NCI-H1092 (cell line): ENCODE results near the gene OR2T3.
"Not testable (repeated sequence)": the region's sequence is repeated elsewhere in the genome, so short reads cannot be mapped to it uniquely, and the experiment has no call there.

Source experiments
- DNase-seq: peaks from one replicate; lab custom pipeline; 2025; lab: John Stamatoyannopoulos, UW

The OR2T3 gene

DNA sequence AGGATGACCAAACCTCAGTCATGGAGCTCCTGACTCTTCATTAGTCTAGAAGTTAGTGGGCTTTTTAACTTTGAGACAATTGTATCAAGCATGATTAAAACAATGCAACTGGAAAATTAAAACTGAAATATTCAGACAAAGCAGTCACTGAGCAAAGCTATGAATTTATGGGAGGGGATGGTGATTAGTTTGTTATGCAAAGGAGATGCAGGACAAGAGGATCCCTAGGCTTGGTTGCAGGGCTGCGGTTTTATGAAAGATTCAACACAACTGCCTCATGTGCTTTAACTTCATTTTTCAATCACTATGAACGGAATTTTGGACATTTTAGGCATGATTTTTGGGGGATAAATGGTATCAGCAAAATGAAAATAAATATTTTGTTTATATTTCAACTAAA lies 1.0 kb upstream of the OR2T3 start:
- DNase-seq: not testable (repeated sequence)

DNA sequence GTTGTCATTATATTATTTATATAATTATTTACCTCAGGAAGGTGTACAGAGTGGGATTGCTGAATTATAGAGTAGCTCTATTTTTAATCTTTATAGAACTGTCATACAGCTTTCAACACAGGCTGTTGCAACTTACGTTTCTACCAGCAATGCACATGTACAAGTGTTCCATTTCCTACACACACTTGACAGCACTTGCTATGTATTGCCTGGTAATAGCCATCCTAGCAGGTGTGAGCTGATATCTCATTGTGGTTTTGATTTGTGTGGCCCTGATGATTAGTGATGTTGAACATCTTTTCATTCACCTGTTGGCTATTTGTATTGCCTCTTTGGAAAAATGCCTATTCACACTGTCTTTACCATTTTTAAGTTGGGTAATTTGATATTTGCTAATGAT lies 2.5 kb downstream of the OR2T3 start:
- DNase-seq: not testable (repeated sequence)

DNA sequence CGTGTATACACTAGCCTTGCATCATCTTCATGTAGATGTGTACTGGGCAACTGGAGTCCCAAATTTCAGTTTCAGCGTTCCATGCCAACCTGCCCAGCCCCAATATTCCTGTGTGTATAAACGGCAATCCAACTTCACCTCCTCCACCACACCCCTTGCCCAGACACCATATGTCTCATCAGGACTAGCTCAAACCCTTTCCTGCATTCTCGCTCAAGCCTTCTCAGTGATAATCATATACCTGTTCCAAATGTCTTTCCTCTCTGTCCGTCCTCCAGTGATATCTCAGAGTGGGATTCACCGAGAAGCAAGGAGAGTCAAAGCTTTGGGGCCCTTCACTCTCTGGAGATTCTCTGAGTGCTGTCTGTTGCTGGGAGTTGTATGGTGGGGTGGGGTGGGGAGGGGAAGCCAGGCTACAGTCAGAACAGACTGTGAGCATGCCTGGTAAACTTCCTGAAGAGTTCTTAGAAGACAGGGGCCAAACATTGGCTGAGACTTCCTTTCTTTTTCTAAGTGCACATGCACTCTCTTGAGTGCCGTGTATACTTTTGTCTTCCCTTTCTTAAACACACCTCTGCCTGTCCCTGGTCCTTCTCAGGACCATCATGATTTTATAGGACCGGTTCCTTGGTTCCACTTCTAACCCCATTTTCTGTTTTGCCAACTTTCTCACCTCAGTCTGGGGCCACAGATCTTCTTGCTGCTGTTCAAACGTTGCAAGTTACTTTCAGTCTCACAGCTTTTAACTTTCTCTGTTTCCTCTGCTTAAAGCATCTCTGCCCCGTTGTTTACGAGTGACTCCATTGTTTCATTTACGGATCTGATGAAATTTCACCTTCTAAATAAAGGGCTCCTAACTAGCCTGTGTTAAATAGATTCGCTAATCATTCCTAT lies 8.8 kb downstream of the OR2T3 start:
- DNase-seq: not testable (repeated sequence)

DNA sequence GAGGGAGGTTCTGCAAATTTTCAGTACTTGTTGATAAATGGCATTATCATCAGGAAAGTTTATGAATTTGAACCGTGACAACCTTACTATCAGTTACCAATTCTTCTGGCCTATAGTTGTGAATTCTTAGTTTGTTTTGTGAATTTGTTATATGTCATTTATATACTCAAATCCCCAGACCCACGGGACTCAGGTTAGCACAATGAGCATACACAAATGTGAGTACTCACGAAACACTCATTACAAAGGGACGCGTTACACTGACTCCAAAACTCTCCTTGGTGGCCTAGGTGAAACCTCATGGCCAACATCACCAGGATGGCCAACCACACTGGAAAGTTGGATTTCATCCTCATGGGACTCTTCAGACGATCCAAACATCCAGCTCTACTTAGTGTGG lies 15.1 kb downstream of the OR2T3 start, which contains the start of gene OR2T5:
OR2T5 (plus strand) TSS at position 301 of the 400 bp plus-strand sequence; CDS start at position 301, 0 bp downstream.
- not testable (repeated sequence) for DNase-seq

DNA sequence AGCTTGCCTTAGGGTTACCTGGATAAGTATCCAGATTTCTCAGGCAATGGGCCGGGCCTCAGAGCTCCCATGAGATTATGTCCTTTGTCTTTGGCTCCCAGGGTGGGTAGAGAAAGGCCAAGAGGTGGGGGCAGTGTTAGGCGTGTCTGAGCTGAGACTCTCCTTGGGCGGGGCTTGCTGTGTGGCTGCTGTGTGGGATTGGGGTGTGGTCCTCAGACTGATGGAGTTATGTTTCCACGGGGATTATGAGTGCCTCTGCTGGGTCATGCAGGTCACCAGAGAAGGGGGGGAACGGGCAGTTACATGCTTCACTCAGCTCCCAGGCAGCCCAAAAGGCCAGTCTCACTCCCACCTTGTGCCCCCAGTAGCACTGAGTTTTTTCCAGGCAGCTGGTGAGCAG lies 23.5 kb downstream of the OR2T3 start:
- not testable (repeated sequence) for DNase-seq

DNA sequence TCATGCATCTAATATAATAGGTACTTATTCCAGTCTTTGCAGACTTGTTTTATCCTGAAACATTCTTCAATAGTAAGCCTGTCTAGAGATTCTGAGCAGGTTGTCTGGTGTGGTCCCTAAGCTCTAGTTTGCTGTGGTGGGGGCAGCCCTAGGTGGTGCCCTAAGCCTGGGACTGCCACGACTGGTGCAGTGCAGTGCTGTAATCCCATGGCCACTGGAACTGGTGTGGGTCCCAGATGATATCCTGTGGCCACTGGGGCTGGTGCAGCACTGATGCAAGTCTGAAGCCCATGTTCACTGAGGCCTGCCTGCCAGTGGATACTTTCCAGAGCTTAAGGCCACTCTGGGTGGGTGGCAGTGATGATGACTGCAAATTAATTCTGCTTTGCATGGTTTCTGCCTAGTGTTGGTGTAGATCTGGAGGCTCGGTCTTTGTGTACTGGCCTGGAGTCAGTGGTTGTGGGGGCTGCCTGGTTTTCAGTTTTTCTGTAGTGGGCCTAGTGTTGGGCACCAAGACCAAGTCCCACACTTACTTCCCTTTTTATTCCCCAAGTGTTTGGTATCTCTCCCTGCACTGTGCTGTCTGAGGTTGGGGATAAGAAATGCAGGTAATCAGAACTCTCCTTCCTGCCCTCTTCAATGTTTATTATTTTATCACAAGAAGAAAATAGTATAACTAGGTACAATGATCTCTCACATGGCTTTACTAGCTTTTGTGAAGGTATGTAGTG lies 27.3 kb downstream of the OR2T3 start:
- DNase-seq: not testable (repeated sequence)

DNA sequence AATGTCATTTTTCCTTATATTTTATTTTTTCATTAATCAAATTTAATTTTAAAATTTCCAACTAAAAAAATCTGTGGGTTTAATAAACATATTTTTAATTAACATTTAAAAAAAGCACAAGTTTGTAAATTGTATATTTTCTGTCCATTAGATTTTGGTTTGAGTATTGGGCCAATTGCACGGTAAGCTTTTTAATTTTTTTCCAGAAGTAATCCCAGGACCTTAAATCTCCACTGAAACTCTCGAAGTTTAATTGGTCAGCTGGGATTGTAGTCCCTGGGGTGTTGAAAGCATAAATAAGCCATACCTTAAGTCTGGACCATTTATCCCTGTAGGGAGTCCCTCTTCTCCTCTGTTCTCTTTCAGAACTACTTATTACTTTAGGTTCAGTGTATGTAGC lies 34.6 kb downstream of the OR2T3 start, which contains the start of gene OR2G6:
OR2G6 (plus strand) TSS at position 301 of the 400 bp plus-strand sequence. CDS start 13,574 bp downstream, outside the sequence.
- not testable (repeated sequence) for DNase-seq

DNA sequence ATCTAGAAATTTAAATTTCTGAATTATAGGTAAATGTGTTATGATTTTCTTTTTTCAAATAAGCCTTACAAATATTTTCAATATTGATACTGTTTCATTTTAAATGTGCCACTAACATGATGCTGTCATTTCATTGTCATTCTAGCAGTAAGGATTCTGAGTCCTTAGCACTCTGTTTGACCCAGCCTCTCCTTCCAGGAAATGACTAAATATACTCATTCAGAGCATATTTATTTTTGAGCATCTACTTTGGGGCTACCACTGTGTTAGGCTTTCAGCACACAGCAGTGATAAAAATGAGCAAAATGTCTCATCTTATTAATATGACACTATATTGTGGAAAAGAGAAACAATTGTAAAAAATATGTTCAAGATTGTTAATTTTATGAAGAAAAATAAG lies 37.1 kb downstream of the OR2T3 start:
- DNase-seq: not testable (repeated sequence)

DNA sequence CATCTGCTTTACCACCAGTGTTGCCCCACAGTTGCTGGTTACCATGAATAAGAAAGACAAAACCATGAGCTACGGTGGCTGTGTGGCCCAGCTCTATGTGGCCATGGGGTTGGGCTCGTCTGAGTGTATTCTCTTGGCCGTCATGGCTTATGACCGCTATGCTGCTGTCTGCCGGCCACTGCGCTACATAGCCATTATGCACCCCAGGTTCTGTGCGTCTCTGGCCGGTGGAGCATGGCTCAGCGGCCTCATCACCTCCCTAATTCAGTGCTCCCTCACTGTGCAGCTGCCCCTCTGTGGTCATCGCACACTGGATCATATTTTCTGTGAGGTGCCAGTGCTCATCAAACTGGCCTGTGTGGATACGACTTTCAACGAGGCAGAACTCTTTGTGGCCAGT lies 48.7 kb downstream of the OR2T3 start:
- no peak for DNase-seq
